HG03175 (cell line): ENCODE measurements around the gene TFE3.

Source experiments
- ATAC-seq: cut with Tn5 transposase; IDR thresholded peaks from one replicate; pipeline ENCODE4 v1.9.1; 2021; ENCODE audit warnings: mild to moderate bottlenecking, moderate library complexity; ENCODE audit not compliant: unreplicated experiment

TFE3 gene

GRCh38 chrX:49061490-49061889 lies 18.3 kb upstream of the TFE3 start:
- ATAC-seq, result no peak

GRCh38 chrX:49060914-49061313 lies 17.8 kb upstream of the TFE3 start:
- no peak for ATAC-seq

GRCh38 chrX:49059681-49060085 lies 16.5 kb upstream of the TFE3 start:
- no peak for ATAC-seq

- no peak for ATAC-seq
These were observed 16.0 kb upstream of the TFE3 start for GRCh38 chrX:49059201-49059600.

- no peak for ATAC-seq
These were observed 15.6 kb upstream of the TFE3 start, which contains the start of gene CCDC120 for GRCh38 chrX:49058794-49059193. TSS of gene CCDC120 (plus strand) at chrX:49058999. CDS start at chrX:49062042, 3,043 bp downstream.

GRCh38 chrX:49054073-49054762 lies 11.1 kb upstream of the TFE3 start:
- ATAC-seq, result no peak

GRCh38 chrX:49053223-49054072 lies 10.3 kb upstream of the TFE3 start:
- ATAC-seq, result no peak

- no peak for ATAC-seq
These were observed 777 bp upstream of the TFE3 start for GRCh38 chrX:49043987-49044281.

- ATAC-seq, result no peak
These were observed 457 bp downstream of the TFE3 start for GRCh38 chrX:49042581-49043219.

- no peak for ATAC-seq
These were observed 1.2 kb downstream of the TFE3 start for GRCh38 chrX:49041744-49042580.

- no peak for ATAC-seq
These were observed 2.7 kb downstream of the TFE3 start for GRCh38 chrX:49040376-49040955.

GRCh38 chrX:49039598-49040375 lies 3.4 kb downstream of the TFE3 start:
- ATAC-seq, result no peak

GRCh38 chrX:49037883-49038475 lies 5.2 kb downstream of the TFE3 start:
- no peak for ATAC-seq

GRCh38 chrX:49030283-49030682 lies 12.9 kb downstream of the TFE3 start:
- ATAC-seq, result no peak

GRCh38 chrX:49029876-49030275 lies 13.3 kb downstream of the TFE3 start:
- no peak for ATAC-seq

GRCh38 chrX:49019599-49020249 lies 23.4 kb downstream of the TFE3 start:
- no peak for ATAC-seq

GRCh38 chrX:49019050-49019449 lies 24.1 kb downstream of the TFE3 start:
- ATAC-seq, result no peak

- ATAC-seq, result no peak
These were observed 39.5 kb downstream of the TFE3 start for GRCh38 chrX:49003696-49004095.
